ENCODE data around the gene FKBP3. TPM values are rescaled to one million over a fixed set of nuclear protein-coding genes. Genes with fewer than 3 reads are reported as not detected.

FKBP3 gene
- total and polyA plus RNA-seq, 2 of the 13 experiments (the other 11 are each of a cell fraction or from before 2014, with no cell fraction given), result 57.0 to 87.6 TPM

DNA sequence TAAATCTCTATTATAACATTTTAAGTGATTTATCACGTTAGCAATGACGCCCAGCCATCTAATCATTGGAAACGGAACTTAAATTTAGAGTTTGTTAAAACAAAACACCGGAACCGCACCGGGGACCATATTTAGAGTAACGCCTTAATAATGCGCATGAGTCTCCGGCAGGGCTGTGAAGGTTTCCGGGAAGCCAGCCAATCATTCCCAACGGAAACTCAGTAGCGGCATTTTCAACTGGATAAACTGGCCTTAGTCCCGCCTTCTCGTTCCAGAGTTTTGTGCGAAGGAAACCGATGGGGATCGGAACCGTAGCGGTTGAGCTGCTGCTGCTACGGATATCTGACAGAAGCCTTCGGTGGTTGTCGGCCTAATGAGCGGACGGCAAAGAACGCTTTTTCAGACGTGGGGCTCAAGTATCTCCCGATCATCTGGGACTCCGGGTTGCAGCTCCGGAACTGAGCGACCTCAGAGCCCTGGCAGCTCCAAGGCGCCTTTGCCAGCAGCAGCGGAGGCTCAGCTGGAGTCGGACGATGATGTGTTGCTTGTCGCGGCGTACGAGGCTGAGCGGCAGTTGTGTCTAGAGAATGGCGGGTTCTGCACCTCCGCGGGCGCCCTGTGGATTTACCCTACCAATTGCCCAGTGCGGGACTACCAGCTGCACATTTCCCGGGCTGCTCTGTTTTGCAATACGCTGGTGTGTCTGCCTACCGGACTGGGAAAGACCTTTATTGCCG lies 1.5 kb upstream of the FKBP3 start, which contains the start of gene FANCM (continued):
- TF ChIP-seq GLI4 (CRISPR knock-in tag; IDR thresholded peaks at IDR 0.05; ENCODE audit: borderline replicate concordance) (0 out of 2 replicates have a peak, but pooled peaks have one; percentile 37), MED1 (CRISPR knock-in tag; IDR thresholded peaks at IDR 0.05) (peak; percentile 48), NONO (IDR thresholded peaks at IDR 0.05) (no peak), NONO (CRISPR knock-in tag; conservative IDR thresholded peaks at IDR 0.05) (peak; percentile 80), ZNF136 (CRISPR knock-in tag; IDR thresholded peaks at IDR 0.05; ENCODE audit: low read depth) (no peak; the same call in 1 of the 2 replicates), ZNF460 (CRISPR knock-in tag; IDR thresholded peaks at IDR 0.05; ENCODE audit: borderline replicate concordance) (no peak), DMAP1 (CRISPR knock-in tag; IDR thresholded peaks at IDR 0.05) (peak; percentile 26; the same call in 1 of the 2 replicates), RARA (CRISPR knock-in tag; IDR thresholded peaks at IDR 0.05) (no peak), ZNF776 (CRISPR knock-in tag; IDR thresholded peaks at IDR 0.05) (no peak), NR2F1 (CRISPR knock-in tag; IDR thresholded peaks at IDR 0.05) (no peak), CC2D1A (CRISPR knock-in tag; IDR thresholded peaks at IDR 0.05) (no peak), ZNF180 (CRISPR knock-in tag; IDR thresholded peaks at IDR 0.05; ENCODE audit: borderline replicate concordance, low read depth) (no peak), TAF1 (CRISPR knock-in tag; IDR thresholded peaks at IDR 0.05) (peak; percentile 74; the same call in 1 of the 2 replicates), ZBTB38 (CRISPR knock-in tag; IDR thresholded peaks at IDR 0.05) (no peak), ZNF563 (CRISPR knock-in tag; IDR thresholded peaks at IDR 0.05) (peak; percentile 43; the same call in 1 of the 2 replicates), MED8 (CRISPR knock-in tag; IDR thresholded peaks at IDR 0.05; ENCODE audit: insufficient replicate concordance) (no peak)
- TF ChIP-seq, protein P1, sequence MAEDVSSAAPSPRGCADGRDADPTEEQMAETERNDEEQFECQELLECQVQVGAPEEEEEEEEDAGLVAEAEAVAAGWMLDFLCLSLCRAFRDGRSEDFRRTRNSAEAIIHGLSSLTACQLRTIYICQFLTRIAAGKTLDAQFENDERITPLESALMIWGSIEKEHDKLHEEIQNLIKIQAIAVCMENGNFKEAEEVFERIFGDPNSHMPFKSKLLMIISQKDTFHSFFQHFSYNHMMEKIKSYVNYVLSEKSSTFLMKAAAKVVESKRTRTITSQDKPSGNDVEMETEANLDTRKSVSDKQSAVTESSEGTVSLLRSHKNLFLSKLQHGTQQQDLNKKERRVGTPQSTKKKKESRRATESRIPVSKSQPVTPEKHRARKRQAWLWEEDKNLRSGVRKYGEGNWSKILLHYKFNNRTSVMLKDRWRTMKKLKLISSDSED (CRISPR knock-in tag; IDR thresholded peaks at IDR 0.05), result no peak
- TF ChIP-seq, protein P2, sequence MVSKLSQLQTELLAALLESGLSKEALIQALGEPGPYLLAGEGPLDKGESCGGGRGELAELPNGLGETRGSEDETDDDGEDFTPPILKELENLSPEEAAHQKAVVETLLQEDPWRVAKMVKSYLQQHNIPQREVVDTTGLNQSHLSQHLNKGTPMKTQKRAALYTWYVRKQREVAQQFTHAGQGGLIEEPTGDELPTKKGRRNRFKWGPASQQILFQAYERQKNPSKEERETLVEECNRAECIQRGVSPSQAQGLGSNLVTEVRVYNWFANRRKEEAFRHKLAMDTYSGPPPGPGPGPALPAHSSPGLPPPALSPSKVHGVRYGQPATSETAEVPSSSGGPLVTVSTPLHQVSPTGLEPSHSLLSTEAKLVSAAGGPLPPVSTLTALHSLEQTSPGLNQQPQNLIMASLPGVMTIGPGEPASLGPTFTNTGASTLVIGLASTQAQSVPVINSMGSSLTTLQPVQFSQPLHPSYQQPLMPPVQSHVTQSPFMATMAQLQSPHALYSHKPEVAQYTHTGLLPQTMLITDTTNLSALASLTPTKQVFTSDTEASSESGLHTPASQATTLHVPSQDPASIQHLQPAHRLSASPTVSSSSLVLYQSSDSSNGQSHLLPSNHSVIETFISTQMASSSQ (IDR thresholded peaks at IDR 0.05; ENCODE audit: low read depth), result peak; percentile 23; the same call in 1 of the 2 replicates
- TF ChIP-seq, protein P2 (CRISPR knock-in tag; IDR thresholded peaks at IDR 0.05; ENCODE audit: borderline replicate concordance), result no peak
- TF ChIP-seq, protein P3, sequence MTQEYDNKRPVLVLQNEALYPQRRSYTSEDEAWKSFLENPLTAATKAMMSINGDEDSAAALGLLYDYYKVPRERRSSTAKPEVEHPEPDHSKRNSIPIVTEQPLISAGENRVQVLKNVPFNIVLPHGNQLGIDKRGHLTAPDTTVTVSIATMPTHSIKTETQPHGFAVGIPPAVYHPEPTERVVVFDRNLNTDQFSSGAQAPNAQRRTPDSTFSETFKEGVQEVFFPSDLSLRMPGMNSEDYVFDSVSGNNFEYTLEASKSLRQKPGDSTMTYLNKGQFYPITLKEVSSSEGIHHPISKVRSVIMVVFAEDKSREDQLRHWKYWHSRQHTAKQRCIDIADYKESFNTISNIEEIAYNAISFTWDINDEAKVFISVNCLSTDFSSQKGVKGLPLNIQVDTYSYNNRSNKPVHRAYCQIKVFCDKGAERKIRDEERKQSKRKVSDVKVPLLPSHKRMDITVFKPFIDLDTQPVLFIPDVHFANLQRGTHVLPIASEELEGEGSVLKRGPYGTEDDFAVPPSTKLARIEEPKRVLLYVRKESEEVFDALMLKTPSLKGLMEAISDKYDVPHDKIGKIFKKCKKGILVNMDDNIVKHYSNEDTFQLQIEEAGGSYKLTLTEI (CRISPR knock-in tag; conservative IDR thresholded peaks at IDR 0.05), result no peak
- TF ChIP-seq, protein P4, sequence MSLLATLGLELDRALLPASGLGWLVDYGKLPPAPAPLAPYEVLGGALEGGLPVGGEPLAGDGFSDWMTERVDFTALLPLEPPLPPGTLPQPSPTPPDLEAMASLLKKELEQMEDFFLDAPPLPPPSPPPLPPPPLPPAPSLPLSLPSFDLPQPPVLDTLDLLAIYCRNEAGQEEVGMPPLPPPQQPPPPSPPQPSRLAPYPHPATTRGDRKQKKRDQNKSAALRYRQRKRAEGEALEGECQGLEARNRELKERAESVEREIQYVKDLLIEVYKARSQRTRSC (CRISPR knock-in tag; IDR thresholded peaks at IDR 0.05; ENCODE audit: low read depth), result no peak
- TF ChIP-seq, protein P5, sequence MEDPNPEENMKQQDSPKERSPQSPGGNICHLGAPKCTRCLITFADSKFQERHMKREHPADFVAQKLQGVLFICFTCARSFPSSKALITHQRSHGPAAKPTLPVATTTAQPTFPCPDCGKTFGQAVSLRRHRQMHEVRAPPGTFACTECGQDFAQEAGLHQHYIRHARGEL (CRISPR knock-in tag; IDR thresholded peaks at IDR 0.05), result no peak
